ENCODE data around the gene ROBO1.

DNA sequence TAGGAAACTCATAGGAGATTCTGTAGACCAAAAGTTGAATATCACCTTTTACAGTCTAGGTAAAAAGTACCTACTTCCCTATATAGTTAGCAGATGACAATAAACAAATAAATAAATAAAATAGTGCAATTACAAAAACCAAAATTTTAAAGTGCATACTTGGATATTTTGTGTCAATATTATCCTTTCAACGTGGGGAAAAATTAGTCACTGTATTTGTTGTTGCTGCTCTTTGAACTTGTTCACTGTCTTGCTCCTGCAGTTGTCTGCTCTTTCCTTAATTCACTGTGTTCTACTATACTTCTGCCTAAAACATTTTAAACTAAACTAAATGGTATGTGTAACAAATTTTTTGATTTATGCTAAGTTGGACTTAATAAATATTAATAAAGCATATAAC lies 889.0 kb downstream of the ROBO1 start:
- TF ChIP-seq, protein P1, sequence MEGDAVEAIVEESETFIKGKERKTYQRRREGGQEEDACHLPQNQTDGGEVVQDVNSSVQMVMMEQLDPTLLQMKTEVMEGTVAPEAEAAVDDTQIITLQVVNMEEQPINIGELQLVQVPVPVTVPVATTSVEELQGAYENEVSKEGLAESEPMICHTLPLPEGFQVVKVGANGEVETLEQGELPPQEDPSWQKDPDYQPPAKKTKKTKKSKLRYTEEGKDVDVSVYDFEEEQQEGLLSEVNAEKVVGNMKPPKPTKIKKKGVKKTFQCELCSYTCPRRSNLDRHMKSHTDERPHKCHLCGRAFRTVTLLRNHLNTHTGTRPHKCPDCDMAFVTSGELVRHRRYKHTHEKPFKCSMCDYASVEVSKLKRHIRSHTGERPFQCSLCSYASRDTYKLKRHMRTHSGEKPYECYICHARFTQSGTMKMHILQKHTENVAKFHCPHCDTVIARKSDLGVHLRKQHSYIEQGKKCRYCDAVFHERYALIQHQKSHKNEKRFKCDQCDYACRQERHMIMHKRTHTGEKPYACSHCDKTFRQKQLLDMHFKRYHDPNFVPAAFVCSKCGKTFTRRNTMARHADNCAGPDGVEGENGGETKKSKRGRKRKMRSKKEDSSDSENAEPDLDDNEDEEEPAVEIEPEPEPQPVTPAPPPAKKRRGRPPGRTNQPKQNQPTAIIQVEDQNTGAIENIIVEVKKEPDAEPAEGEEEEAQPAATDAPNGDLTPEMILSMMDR (optimal IDR thresholded peaks at IDR 0.05 in 1 of 3, IDR thresholded peaks at IDR 0.05 in 1 of 3, conservative IDR thresholded peaks at IDR 0.05 in 1 of 3; ENCODE audit: extremely low read depth in 1 of 3, insufficient read depth in 2 of 3, low read length in 3 of 3): no peak
- no peak for TF ChIP-seq EZH2 (IDR thresholded peaks at IDR 0.05; ENCODE audit: low read length)
